ENCODE results near the gene ARRDC5. TPM values are rescaled to one million over a fixed set of nuclear protein-coding genes. Genes with fewer than 3 reads are reported as not detected.

Gene ARRDC5
- total RNA-seq, 1 experiment from 2014 or later = not detected

DNA sequence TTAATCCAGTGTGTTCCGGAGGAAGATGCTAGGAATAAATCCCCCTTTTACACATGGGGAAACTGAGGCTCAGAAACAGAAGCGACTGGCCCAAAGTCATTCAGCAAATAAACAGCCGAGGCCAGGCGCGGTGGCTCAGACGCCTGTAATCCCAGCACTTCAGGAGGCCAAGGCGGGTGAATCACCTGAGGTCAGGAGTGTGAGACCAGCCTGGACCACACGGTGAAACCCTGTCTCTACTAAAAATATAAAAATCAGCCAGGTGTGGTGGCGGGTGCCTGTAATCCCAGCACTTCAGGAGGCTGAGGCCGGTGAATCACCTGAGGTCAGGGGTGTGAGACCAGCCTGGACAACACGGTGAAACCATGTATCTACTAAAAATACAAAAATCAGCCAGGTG is 23.7 kb downstream of the ARRDC5 start:
- Histone ChIP-seq H4K20me1 (ENCODE audit: insufficient read depth) (no peaks in the 10 kb centered on the region), H3K27ac (no peak overlapping the region), H3F3A (ENCODE audit: insufficient read depth, low read depth) (no peaks in the 10 kb centered on the region), H2AFZ (no peak overlapping the region), H3K4me1 (replicated peaks; ENCODE audit: insufficient read depth) (no peaks in the 10 kb centered on the region), H3K4me3 (no peak overlapping the region), H3K36me3 (ENCODE audit: low read depth) (no peaks in the 10 kb centered on the region), H3K9me3 (ENCODE audit: insufficient read depth, low read depth) (no peaks in the 10 kb centered on the region), H3K4me2 (no peak overlapping the region), H3K27me3 (ENCODE audit: insufficient read depth, low read depth) (no peaks in the 10 kb centered on the region), H3K79me2 (ENCODE audit: low read depth) (no peaks in the 10 kb centered on the region), H3K9me2 (ENCODE audit: insufficient read depth) (no peaks in the 10 kb centered on the region)
- no TSS peak for BruUV-seq (replicated peaks)
- TF ChIP-seq EZH2 (IDR thresholded peaks at IDR 0.05; ENCODE audit: low read depth) = no peak
- TF ChIP-seq, protein P1, sequence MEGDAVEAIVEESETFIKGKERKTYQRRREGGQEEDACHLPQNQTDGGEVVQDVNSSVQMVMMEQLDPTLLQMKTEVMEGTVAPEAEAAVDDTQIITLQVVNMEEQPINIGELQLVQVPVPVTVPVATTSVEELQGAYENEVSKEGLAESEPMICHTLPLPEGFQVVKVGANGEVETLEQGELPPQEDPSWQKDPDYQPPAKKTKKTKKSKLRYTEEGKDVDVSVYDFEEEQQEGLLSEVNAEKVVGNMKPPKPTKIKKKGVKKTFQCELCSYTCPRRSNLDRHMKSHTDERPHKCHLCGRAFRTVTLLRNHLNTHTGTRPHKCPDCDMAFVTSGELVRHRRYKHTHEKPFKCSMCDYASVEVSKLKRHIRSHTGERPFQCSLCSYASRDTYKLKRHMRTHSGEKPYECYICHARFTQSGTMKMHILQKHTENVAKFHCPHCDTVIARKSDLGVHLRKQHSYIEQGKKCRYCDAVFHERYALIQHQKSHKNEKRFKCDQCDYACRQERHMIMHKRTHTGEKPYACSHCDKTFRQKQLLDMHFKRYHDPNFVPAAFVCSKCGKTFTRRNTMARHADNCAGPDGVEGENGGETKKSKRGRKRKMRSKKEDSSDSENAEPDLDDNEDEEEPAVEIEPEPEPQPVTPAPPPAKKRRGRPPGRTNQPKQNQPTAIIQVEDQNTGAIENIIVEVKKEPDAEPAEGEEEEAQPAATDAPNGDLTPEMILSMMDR (conservative IDR thresholded peaks at IDR 0.05) = no peak
- intact Hi-C loops (cut with micrococcal nuclease; ENCODE audit: unreplicated experiment) = no loop called here
- ChIA-PET CTCF (no interaction called here), POLR2A (ENCODE audit: unreplicated experiment) (no interaction called here)
- peak in 1 of 2 experiments; percentile 42 for DNase-seq

DNA sequence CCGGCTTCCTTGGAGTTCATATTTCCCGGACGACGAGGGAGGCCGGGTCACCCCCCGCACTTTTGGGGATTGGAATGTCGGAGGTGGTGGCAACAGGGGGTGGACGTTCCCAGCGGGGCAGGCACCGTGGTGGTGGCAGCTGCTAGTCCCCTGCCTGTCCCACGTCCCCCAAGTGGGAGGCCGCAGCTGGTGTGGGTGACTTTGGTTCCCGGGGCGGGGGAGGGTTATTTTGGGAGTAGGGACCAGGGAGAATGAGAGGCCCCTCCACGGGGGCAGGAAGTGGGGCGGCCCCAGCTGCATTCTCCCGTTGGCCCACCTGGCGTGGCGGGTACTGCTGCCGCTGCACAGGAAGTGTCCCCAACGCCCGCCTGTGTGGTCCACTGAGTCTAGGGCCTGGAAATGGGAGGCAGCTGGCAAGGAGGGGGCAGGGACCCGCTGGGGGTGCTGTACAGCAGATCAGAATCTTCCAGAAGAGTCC is 24.2 kb downstream of the ARRDC5 start:
- intact Hi-C loops (cut with micrococcal nuclease; ENCODE audit: unreplicated experiment) = no loop called here
- Histone ChIP-seq H3K4me1 (replicated peaks; ENCODE audit: insufficient read depth) (no peaks in the 10 kb centered on the region), H3K27me3 (ENCODE audit: insufficient read depth, low read depth) (no peaks in the 10 kb centered on the region), H4K20me1 (ENCODE audit: insufficient read depth) (no peaks in the 10 kb centered on the region), H3K27ac (no peak overlapping the region), H3F3A (ENCODE audit: insufficient read depth, low read depth) (no peaks in the 10 kb centered on the region), H3K79me2 (ENCODE audit: low read depth) (no peaks in the 10 kb centered on the region), H3K4me3 (no peak overlapping the region), H3K36me3 (ENCODE audit: low read depth) (no peaks in the 10 kb centered on the region), H3K9me3 (ENCODE audit: insufficient read depth, low read depth) (no peaks in the 10 kb centered on the region), H3K4me2 (no peak overlapping the region), H3K9me2 (ENCODE audit: insufficient read depth) (no peaks in the 10 kb centered on the region), H2AFZ (no peak overlapping the region)
- ChIA-PET CTCF (no interaction called here), POLR2A (ENCODE audit: unreplicated experiment) (interaction anchor here (0.6 kb wide), 1 partner anchor 14 kb away, joined by 12 read pairs; no protein-coding TSS in a partner anchor)
- DNase-seq = no peak
- BruUV-seq (replicated peaks) = no TSS peak
- TF ChIP-seq EZH2 (IDR thresholded peaks at IDR 0.05; ENCODE audit: low read depth) = no peak
- TF ChIP-seq, protein P1 (conservative IDR thresholded peaks at IDR 0.05) = no peak

- H3K36me3 ChIP-seq (ENCODE audit: low read depth) = no peaks in the 10 kb centered on the region
- no peak for DNase-seq
- TF ChIP-seq EZH2 (IDR thresholded peaks at IDR 0.05; ENCODE audit: low read depth) = no peak
- TF ChIP-seq, protein P1 (conservative IDR thresholded peaks at IDR 0.05) = no peak
- H3K9me3 ChIP-seq (ENCODE audit: insufficient read depth, low read depth) = no peaks in the 10 kb centered on the region
- H3K4me3 ChIP-seq = no peak overlapping the region
- no peak overlapping the region for H3K4me2 ChIP-seq
- intact Hi-C loops (cut with micrococcal nuclease; ENCODE audit: unreplicated experiment) = no loop called here
- ChIA-PET CTCF (no interaction called here), POLR2A (ENCODE audit: unreplicated experiment) (interaction anchor here (0.6 kb wide), 1 partner anchor 14 kb away, joined by 12 read pairs; no protein-coding TSS in a partner anchor)
- no peak overlapping the region for H3K27ac ChIP-seq
- H3K27me3 ChIP-seq (ENCODE audit: insufficient read depth, low read depth) = no peaks in the 10 kb centered on the region
- BruUV-seq (replicated peaks) = no TSS peak
- H3K79me2 ChIP-seq (ENCODE audit: low read depth) = no peaks in the 10 kb centered on the region
- no peak overlapping the region for H2AFZ ChIP-seq
- H4K20me1 ChIP-seq (ENCODE audit: insufficient read depth) = no peaks in the 10 kb centered on the region
- no peaks in the 10 kb centered on the region for H3K9me2 ChIP-seq (ENCODE audit: insufficient read depth)
- H3F3A ChIP-seq (ENCODE audit: insufficient read depth, low read depth) = no peaks in the 10 kb centered on the region; the same call in 1 of the 2 replicates
- no peaks in the 10 kb centered on the region for H3K4me1 ChIP-seq (replicated peaks; ENCODE audit: insufficient read depth)
Observed at GRCh38 chr19:4877753-4878490, 24.8 kb downstream of the ARRDC5 start.
